VCaP (cell line): ENCODE measurements around the gene PTPN4.

Experiments
- H3K27ac ChIP-seq: fragments of 450-650 bp; 2 replicates; pipeline ENCODE4 v1.5.1; 2017
- CTCF ChIP-seq: fragments of 450-650 bp; conservative IDR thresholded peaks from 2 replicates; pipeline ENCODE4 v1.5.1; 2017; ENCODE audit warnings: mild to moderate bottlenecking, moderate library complexity

Gene PTPN4

GRCh38 chr2:119735565-119735964, 24.2 kb upstream of the PTPN4 start:
- TF ChIP-seq CTCF = no peak
- no peak overlapping the region for H3K27ac ChIP-seq

GRCh38 chr2:119736021-119736420, 23.7 kb upstream of the PTPN4 start:
- no peak for TF ChIP-seq CTCF
- no peak overlapping the region for H3K27ac ChIP-seq

- TF ChIP-seq CTCF = no peak
- no peak overlapping the region for H3K27ac ChIP-seq
Observed at GRCh38 chr2:119739580-119740255, 20.0 kb upstream of the PTPN4 start.

GRCh38 chr2:119741001-119741400, 18.7 kb upstream of the PTPN4 start:
- H3K27ac ChIP-seq = no peak overlapping the region
- no peak for TF ChIP-seq CTCF

GRCh38 chr2:119741868-119742267, 17.9 kb upstream of the PTPN4 start:
- no peak overlapping the region for H3K27ac ChIP-seq
- no peak for TF ChIP-seq CTCF

GRCh38 chr2:119744335-119744939, 15.3 kb upstream of the PTPN4 start:
- H3K27ac ChIP-seq = no peak overlapping the region
- TF ChIP-seq CTCF = no peak

- no peak overlapping the region for H3K27ac ChIP-seq
- TF ChIP-seq CTCF = no peak
Observed at GRCh38 chr2:119745566-119745965, 14.2 kb upstream of the PTPN4 start.
